HepG2 (cell line): Measurements from ENCODE around the gene FGF9. TPM values are rescaled to one million over a fixed set of nuclear protein-coding genes. Genes with fewer than 3 reads are reported as not detected.

ENCODE experiments used
- CCAR2 ChIP-seq: fragments of 200-400 bp; formaldehyde crosslinking; optimal IDR thresholded peaks from 2 replicates; pipeline ENCODE3; 2018; ENCODE audit warnings: low read depth, mild to moderate bottlenecking, low read length, moderate library complexity
- FOSL2 ChIP-seq: sonication (generic); formaldehyde crosslinking; IDR thresholded peaks from 2 replicates; pipeline ENCODE4 v1.4.0; 2020; ENCODE audit warnings: missing genetic modification reagents
- FOXM1 ChIP-seq: sonication (generic); formaldehyde crosslinking; IDR thresholded peaks from 2 replicates; pipeline ENCODE4 v1.5.0; 2020; ENCODE audit warnings: missing genetic modification reagents
- GATAD2A ChIP-seq: IDR thresholded peaks from 2 replicates; pipeline ENCODE4 v1.6.1; 2016
- JARID2 ChIP-seq: sonication (generic); formaldehyde crosslinking; IDR thresholded peaks from 2 replicates; pipeline ENCODE4 v1.8.1; 2023; ENCODE audit warnings: missing genetic modification reagents, inconsistent platforms; ENCODE audit not compliant: insufficient replicate concordance
- KLF16 ChIP-seq, 2 experiments: sonication (generic) in 1 of 2; formaldehyde crosslinking in 1 of 2; IDR thresholded peaks; 2 replicates each; pipeline versions ENCODE4 v1.6.1 to v1.8.0; 2016 to 2023; ENCODE audit warnings: missing genetic modification reagents in 2 of 2, missing compliant biosample characterization in 1 of 2
- KLF6 ChIP-seq: IDR thresholded peaks from 2 replicates; pipeline ENCODE4 v1.8.0; 2016; ENCODE audit warnings: missing biosample characterization, missing genetic modification reagents
- MAZ ChIP-seq, 2 experiments: sonication (generic) in 1 of 2; formaldehyde crosslinking in 1 of 2; IDR thresholded peaks; 2 replicates each; pipeline versions ENCODE4 v1.5.0 to v1.6.1; 2012 to 2020; ENCODE audit warnings: low read depth in 2 of 2, mild to moderate bottlenecking in 2 of 2, borderline replicate concordance in 1 of 2, improper control_type of control experiment in 1 of 2, low read length in 1 of 2, missing genetic modification reagents in 1 of 2, moderate library complexity in 1 of 2
- MYC ChIP-seq: sonication (generic); formaldehyde crosslinking; IDR thresholded peaks from 2 replicates; pipeline ENCODE4 v1.9.0; 2021; ENCODE audit warnings: missing genetic modification reagents, borderline replicate concordance
- SIX1 ChIP-seq: sonication (generic); formaldehyde crosslinking; IDR thresholded peaks from 2 replicates; pipeline ENCODE4 v1.4.0; 2020; ENCODE audit warnings: missing genetic modification reagents, borderline replicate concordance
- SMAD3 ChIP-seq: sonication (generic); formaldehyde crosslinking; IDR thresholded peaks from 2 replicates; pipeline ENCODE4 v1.4.0; 2020; ENCODE audit warnings: missing genetic modification reagents
- SNAI1 ChIP-seq: sonication (generic); formaldehyde crosslinking; IDR thresholded peaks from 2 replicates; pipeline ENCODE4 v1.5.0; 2020; ENCODE audit warnings: mild to moderate bottlenecking, missing genetic modification reagents, borderline replicate concordance
- SOX5 ChIP-seq: IDR thresholded peaks from 2 replicates; pipeline ENCODE4 v1.6.1; 2016; ENCODE audit warnings: borderline replicate concordance
- SP2 ChIP-seq: sonication (generic); formaldehyde crosslinking; IDR thresholded peaks from 2 replicates; pipeline ENCODE4 v1.5.1; 2020; ENCODE audit warnings: mild to moderate bottlenecking, missing genetic modification reagents
- ZFAT ChIP-seq: sonication (generic); formaldehyde crosslinking; conservative IDR thresholded peaks from 2 replicates; pipeline ENCODE4 v1.8.1; 2023; ENCODE audit warnings: missing genetic modification reagents, inconsistent platforms
- ZFX ChIP-seq: sonication (generic); formaldehyde crosslinking; IDR thresholded peaks from 2 replicates; pipeline ENCODE4 v1.4.0; 2020; ENCODE audit warnings: mild to moderate bottlenecking, low read depth, missing genetic modification reagents, moderate library complexity
- ZNF607 ChIP-seq: sonication (generic); formaldehyde crosslinking; IDR thresholded peaks from 2 replicates; pipeline ENCODE4 v1.5.1; 2020; ENCODE audit warnings: missing genetic modification reagents, mild to moderate bottlenecking, borderline replicate concordance
- ZNF768 ChIP-seq: sonication (generic); formaldehyde crosslinking; IDR thresholded peaks from 2 replicates; pipeline ENCODE4 v1.4.0; 2020; ENCODE audit warnings: missing genetic modification reagents
- ZSCAN12 ChIP-seq: sonication (generic); formaldehyde crosslinking; IDR thresholded peaks from 2 replicates; pipeline ENCODE4 v1.9.0; 2021; ENCODE audit warnings: mild to moderate bottlenecking, missing genetic modification reagents
- polyA plus RNA-seq, 8 experiments: library from polyadenylated mRNA; depleted of rRNA in 3 of 8; stranded (reverse) in 7 of 8; unstranded in 1 of 8; fragments of >200 nt; fragmentation: Illumina TruSeq in 4 of 8; extraction: Trizol in 4 of 8; gene quantifications; 2 replicates each; pipeline versions ENCODE4 v1.2.1 to v1.2.3, GENCODE V29; 2011 to 2016; ENCODE audit warnings: low read depth in 4 of 8, missing spikeins in 1 of 8, mixed read lengths in 1 of 8; ENCODE audit not compliant: insufficient read depth in 1 of 8
- total RNA-seq, 5 experiments: library from RNA; depleted of rRNA; stranded (reverse); fragments of >200 nt; fragmentation: Illumina TruSeq; extraction: Trizol; gene quantifications; 2 replicates each; pipeline ENCODE4 v1.2.3, GENCODE V29; 2016; ENCODE audit warnings: low read depth in 1 of 5
- TF ChIP-seq, protein P1 (sequence below): sonication (generic); formaldehyde crosslinking; IDR thresholded peaks from 2 replicates; pipeline ENCODE4 v1.5.0; 2020; ENCODE audit warnings: missing genetic modification reagents, mild to moderate bottlenecking, borderline replicate concordance
- TF ChIP-seq, protein P2 (sequence below): sonication (generic); formaldehyde crosslinking; IDR thresholded peaks from 2 replicates; pipeline ENCODE4 v1.4.0; 2020; ENCODE audit warnings: mild to moderate bottlenecking, missing genetic modification reagents
- TF ChIP-seq, protein P3 (sequence below): sonication (generic); formaldehyde crosslinking; IDR thresholded peaks from 2 replicates; pipeline ENCODE4 v1.4.0; 2020; ENCODE audit warnings: mild to moderate bottlenecking, missing genetic modification reagents

Gene FGF9
- total and polyA plus RNA-seq, 2 of the 13 experiments (the other 11 are each of a cell fraction or from before 2014, with no cell fraction given): not detected

DNA sequence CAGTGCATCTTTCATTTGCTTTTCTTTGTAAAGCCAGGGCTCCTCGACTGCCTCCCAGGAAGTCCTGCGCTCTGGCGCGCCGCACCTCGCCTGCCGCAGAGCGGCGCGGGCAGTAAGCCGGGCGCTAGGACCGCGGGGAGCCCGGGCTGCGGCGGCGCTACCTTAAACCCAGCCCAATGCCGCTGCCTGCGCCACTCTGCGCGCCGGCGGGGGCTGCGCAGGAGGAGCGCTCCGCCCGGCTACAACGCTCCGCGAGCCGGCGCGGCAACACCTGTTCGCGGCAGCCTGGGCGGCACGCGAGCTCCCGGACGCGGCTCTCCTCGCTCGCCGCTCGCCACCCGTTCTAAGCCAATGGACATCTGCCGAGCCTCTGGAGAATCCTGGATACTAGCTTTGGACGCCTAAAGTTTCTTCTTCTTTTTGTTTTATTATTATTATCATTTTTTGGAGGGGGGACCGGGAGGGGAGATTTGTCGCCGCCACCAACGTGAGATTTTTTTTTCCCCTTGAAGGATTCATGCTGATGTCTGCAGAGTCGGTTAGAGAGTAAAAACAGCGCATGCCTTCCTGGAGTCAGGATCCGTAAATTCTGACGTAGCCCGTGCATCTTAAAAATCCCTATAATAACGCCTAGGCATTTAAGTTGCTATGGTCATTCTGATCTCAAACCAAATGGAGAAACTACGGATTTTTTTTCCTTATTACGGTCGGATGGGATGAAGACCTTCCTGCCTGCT lies at the start of gene FGF9 (continued):
- TF ChIP-seq MYC (CRISPR knock-in tag): no peak; the same call in 1 of the 2 replicates
- TF ChIP-seq ZNF607 (CRISPR knock-in tag): no peak
- TF ChIP-seq KLF6: no peak
- no peak for TF ChIP-seq ZFX
- TF ChIP-seq, protein P1, sequence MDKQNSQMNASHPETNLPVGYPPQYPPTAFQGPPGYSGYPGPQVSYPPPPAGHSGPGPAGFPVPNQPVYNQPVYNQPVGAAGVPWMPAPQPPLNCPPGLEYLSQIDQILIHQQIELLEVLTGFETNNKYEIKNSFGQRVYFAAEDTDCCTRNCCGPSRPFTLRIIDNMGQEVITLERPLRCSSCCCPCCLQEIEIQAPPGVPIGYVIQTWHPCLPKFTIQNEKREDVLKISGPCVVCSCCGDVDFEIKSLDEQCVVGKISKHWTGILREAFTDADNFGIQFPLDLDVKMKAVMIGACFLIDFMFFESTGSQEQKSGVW (CRISPR knock-in tag): no peak
- TF ChIP-seq, protein P2, sequence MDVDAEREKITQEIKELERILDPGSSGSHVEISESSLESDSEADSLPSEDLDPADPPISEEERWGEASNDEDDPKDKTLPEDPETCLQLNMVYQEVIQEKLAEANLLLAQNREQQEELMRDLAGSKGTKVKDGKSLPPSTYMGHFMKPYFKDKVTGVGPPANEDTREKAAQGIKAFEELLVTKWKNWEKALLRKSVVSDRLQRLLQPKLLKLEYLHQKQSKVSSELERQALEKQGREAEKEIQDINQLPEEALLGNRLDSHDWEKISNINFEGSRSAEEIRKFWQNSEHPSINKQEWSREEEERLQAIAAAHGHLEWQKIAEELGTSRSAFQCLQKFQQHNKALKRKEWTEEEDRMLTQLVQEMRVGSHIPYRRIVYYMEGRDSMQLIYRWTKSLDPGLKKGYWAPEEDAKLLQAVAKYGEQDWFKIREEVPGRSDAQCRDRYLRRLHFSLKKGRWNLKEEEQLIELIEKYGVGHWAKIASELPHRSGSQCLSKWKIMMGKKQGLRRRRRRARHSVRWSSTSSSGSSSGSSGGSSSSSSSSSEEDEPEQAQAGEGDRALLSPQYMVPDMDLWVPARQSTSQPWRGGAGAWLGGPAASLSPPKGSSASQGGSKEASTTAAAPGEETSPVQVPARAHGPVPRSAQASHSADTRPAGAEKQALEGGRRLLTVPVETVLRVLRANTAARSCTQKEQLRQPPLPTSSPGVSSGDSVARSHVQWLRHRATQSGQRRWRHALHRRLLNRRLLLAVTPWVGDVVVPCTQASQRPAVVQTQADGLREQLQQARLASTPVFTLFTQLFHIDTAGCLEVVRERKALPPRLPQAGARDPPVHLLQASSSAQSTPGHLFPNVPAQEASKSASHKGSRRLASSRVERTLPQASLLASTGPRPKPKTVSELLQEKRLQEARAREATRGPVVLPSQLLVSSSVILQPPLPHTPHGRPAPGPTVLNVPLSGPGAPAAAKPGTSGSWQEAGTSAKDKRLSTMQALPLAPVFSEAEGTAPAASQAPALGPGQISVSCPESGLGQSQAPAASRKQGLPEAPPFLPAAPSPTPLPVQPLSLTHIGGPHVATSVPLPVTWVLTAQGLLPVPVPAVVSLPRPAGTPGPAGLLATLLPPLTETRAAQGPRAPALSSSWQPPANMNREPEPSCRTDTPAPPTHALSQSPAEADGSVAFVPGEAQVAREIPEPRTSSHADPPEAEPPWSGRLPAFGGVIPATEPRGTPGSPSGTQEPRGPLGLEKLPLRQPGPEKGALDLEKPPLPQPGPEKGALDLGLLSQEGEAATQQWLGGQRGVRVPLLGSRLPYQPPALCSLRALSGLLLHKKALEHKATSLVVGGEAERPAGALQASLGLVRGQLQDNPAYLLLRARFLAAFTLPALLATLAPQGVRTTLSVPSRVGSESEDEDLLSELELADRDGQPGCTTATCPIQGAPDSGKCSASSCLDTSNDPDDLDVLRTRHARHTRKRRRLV (CRISPR knock-in tag): no peak
- TF ChIP-seq ZNF768: peak; percentile 48; the same call in 1 of the 2 replicates
- no peak for TF ChIP-seq SMAD3 (CRISPR knock-in tag)
- TF ChIP-seq, protein P3, sequence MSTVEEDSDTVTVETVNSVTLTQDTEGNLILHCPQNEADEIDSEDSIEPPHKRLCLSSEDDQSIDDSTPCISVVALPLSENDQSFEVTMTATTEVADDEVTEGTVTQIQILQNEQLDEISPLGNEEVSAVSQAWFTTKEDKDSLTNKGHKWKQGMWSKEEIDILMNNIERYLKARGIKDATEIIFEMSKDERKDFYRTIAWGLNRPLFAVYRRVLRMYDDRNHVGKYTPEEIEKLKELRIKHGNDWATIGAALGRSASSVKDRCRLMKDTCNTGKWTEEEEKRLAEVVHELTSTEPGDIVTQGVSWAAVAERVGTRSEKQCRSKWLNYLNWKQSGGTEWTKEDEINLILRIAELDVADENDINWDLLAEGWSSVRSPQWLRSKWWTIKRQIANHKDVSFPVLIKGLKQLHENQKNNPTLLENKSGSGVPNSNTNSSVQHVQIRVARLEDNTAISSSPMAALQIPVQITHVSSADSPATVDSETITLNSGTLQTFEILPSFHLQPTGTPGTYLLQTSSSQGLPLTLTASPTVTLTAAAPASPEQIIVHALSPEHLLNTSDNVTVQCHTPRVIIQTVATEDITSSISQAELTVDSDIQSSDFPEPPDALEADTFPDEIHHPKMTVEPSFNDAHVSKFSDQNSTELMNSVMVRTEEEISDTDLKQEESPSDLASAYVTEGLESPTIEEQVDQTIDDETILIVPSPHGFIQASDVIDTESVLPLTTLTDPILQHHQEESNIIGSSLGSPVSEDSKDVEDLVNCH (CRISPR knock-in tag): no peak
- TF ChIP-seq SOX5 (CRISPR knock-in tag): peak; percentile 9; the same call in 1 of the 2 replicates
- no peak for TF ChIP-seq ZSCAN12 (CRISPR knock-in tag)
- TF ChIP-seq MAZ (IDR thresholded peaks at IDR 0.05; ENCODE audit: borderline replicate concordance, low read depth, low read length): peak; percentile 70
- 0 out of 2 replicates have a peak, but pooled peaks have one; percentile 57 for TF ChIP-seq MAZ (CRISPR knock-in tag; IDR thresholded peaks at IDR 0.05; ENCODE audit: low read depth)
- TF ChIP-seq FOXM1: no peak
- no peak for TF ChIP-seq SIX1 (CRISPR knock-in tag)
- TF ChIP-seq SP2 (CRISPR knock-in tag): no peak
- no peak for TF ChIP-seq CCAR2
- TF ChIP-seq KLF16 (CRISPR knock-in tag; IDR thresholded peaks at IDR 0.05): no peak
- TF ChIP-seq ZFAT (CRISPR knock-in tag): no peak
- no peak for TF ChIP-seq JARID2 (CRISPR knock-in tag)
- TF ChIP-seq FOSL2 (CRISPR knock-in tag): 0 out of 2 replicates have a peak, but pooled peaks have one; percentile 11
- no peak for TF ChIP-seq SNAI1 (CRISPR knock-in tag)
- TF ChIP-seq GATAD2A (CRISPR knock-in tag): no peak
